HAP-1 (cell line): ENCODE data around the gene MIAT.

Source experiments
- DNase-seq, 2 experiments: peaks; one replicate each; pipeline ENCODE4 v3.0.0-alpha.2; 2016 to 2020; ENCODE audit warnings: low spot score in 2 of 2
- H3K27me3 ChIP-seq: fragments of 250-450 bp; sonication (Bioruptor Pico); 2 replicates; pipeline ENCODE4 v1.5.1; 2020; ENCODE audit warnings: low read depth, mild to moderate bottlenecking, moderate library complexity
- H3K36me3 ChIP-seq: fragments of 250-450 bp; sonication (Bioruptor Pico); replicated peaks from 2 replicates; pipeline ENCODE4 v1.5.1; 2020; ENCODE audit warnings: mild to moderate bottlenecking
- H3K4me1 ChIP-seq: fragments of 250-450 bp; sonication (Bioruptor Pico); 2 replicates; pipeline ENCODE4 v1.5.1; 2020; ENCODE audit warnings: mild to moderate bottlenecking
- H3K4me3 ChIP-seq: fragments of 250-450 bp; sonication (Bioruptor Pico); 2 replicates; pipeline ENCODE4 v1.5.1; 2020; ENCODE audit warnings: mild to moderate bottlenecking, moderate library complexity
- H3K9me3 ChIP-seq: fragments of 250-450 bp; sonication (Bioruptor Pico); 2 replicates; pipeline ENCODE4 v1.5.1; 2020; ENCODE audit warnings: mild to moderate bottlenecking, moderate library complexity
- in situ Hi-C: fragments of 300-500 bp; cut with MboI; formaldehyde crosslinking; loops from 3 replicates; pipeline ENCODE4 v1.14.3; 2020; ENCODE audit warnings: low sequenced_read_pairs, inconsistent platforms, mixed read lengths

Gene MIAT

DNA sequence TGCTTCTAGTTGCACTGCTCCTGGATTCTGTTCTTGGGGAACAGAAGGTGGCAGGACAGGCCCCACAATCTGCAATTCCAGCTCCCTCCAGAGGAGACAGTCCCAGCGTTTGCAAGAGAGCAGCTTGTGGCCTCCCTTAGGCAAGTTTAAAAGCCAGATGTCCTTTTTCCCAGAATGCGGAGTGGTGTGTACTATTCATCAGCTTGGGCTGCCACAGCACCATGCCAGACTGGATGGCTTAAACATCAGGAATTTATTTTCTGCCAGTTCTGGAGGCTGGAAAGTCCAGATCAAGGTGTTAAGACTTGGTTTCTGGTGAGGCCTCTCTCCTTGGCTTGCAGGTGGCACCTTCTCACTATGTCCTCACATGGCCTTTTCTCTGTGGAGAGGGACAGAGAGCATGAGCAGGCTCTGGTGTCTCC, 11.7 kb downstream of the MIAT start:
- Histone ChIP-seq H3K36me3 (no peaks in the 10 kb centered on the region), H3K9me3 (no peaks in the 10 kb centered on the region), H3K4me3 (no peak overlapping the region), H3K27me3 (no peaks in the 10 kb centered on the region), H3K4me1 (peaks cover 8% of the 10 kb centered on the region)
- in situ Hi-C loops, result no loop called here
- DNase-seq, result peak; percentile 46 to 75

DNA sequence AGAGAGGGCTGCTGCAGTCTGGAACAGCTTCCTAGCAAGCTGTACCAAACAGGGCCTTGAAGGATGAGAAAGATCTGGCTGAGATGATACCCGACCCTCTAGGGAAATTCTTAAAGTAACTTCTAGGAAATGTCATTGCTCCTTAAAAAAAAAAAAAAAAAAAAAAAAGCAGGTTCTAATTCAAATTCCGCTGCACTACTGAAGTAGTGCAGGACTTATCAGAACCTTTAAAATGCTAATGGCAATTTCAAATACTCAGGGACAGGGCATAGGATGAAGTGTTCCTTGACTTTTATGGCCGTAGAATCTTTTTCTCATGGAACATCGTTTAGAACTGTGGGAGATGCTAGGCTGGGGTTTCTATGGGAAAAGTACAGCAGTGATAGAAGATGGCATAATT, 13.1 kb downstream of the MIAT start:
- Histone ChIP-seq H3K36me3 (no peaks in the 10 kb centered on the region), H3K4me3 (no peak overlapping the region), H3K27me3 (no peaks in the 10 kb centered on the region), H3K9me3 (no peaks in the 10 kb centered on the region), H3K4me1 (peaks cover 8% of the 10 kb centered on the region)
- in situ Hi-C loops, result no loop called here
- no peak for DNase-seq

DNA sequence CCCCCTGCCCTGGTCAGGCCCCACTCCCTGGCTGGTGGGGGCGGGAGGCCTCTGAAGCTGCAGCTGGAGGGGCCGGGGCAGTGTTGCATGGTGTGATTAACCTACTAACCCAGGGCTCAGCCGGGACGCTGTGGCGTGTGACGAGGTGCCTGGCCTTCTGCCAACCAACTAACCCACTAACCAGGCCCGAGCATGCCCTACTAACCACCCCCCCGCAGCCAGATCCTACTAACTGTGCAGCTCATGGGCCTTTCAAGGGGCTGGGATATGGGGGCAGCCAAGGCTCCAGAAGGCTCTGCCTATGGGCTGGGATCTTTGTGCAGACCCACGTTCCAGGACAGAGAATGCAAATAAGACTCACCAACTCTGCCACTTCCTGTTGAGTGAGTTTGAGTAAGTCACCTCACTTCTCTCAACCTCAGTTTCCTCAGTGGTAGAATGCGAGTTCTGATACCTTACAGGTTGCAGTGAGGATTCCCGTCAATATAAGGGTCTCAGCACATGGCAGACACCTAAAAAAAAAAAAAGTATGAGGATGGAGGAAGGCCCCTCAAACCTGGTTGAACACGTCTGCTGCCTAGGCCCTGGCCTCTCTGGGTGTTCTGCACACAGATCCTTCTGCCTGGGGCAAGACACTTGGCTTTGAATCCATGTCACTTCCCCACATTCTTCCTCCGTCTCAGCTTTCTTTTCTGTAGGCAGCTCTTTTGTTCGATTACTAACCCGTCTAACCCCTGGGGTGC, 14.1 kb downstream of the MIAT start:
- no peak overlapping the region for H3K4me3 ChIP-seq
- no peak for DNase-seq
- in situ Hi-C loops, result no loop called here
- no peaks in the 10 kb centered on the region for H3K9me3 ChIP-seq
- H3K4me1 ChIP-seq, result peaks cover 8% of the 10 kb centered on the region
- H3K36me3 ChIP-seq, result no peaks in the 10 kb centered on the region
- H3K27me3 ChIP-seq, result no peaks in the 10 kb centered on the region

DNA sequence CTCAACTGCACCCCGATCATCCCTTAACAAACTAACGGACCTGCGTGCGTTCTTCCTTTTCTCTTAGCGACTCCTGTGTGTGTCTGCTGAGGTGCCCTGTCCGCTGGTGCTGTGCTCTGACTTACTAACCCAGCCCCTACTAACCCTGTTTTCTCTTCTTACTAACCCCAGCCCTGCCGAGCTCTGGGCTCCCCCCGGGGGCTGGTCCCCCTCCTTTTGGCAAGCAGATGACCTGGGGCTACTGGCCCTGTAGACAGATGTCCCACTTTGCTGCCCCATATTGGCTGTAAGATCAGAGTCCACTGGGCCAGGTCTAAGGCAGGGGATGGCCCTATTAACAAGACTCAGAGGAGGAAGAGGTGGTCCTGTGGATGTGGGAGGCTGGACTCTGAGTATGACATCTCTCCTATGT, 14.7 kb downstream of the MIAT start:
- H3K9me3 ChIP-seq, result no peaks in the 10 kb centered on the region
- H3K4me3 ChIP-seq, result peak overlapping the region; percentile 74; the same call in 1 of the 2 replicates
- DNase-seq, result no peak
- no peaks in the 10 kb centered on the region for H3K36me3 ChIP-seq
- no peaks in the 10 kb centered on the region for H3K27me3 ChIP-seq
- peaks cover 8% of the 10 kb centered on the region for H3K4me1 ChIP-seq
- in situ Hi-C loops, result no loop called here

DNA sequence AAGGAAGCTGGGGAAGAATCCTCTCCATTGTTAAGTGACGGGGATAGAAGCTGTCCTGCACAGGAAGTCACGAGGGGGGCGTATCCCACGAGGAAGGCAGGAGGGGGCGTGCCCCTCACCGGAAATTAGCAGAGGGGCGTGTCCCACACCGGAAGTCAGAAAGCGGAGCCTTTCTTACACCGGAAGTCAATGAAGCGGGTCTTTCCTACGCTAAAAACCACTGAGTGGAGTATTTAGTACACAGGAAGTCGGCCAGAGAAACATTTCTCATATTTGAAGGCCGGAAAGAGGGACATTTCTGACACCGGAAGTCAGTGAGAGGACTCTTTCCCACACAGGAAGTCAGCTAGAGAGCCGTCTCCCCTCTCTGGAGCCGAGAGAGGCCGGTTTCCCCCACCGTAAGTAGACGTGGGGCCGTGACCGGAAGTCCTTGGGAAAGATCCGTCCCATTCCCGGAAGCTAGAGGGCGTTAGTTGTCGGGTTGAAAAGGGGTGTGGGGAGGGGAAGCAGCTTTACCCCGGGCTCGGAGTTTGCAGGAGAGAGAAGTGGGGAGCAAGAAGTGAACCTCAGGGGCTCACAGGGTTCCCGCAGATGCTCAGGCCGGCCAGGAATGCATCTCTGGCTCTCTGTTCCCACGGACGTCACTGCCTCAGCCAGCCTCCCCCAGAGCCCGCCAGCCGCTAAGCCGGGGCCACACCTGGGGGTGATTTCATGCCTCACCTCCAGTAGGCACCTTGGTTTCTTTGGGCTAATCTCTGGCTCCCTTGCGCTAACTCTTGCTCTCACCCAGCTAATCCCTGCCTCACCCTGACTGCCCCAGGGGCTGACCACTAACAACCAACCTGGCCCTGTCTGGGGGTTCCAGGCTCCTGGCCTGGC, 15.4 kb downstream of the MIAT start:
- H3K36me3 ChIP-seq, result no peaks in the 10 kb centered on the region
- no peaks in the 10 kb centered on the region for H3K27me3 ChIP-seq
- H3K4me3 ChIP-seq, result peak overlapping the region; percentile 74
- H3K9me3 ChIP-seq, result no peaks in the 10 kb centered on the region
- in situ Hi-C loops, result no loop called here
- peak; percentile 92 to 95 for DNase-seq
- H3K4me1 ChIP-seq, result peaks cover 8% of the 10 kb centered on the region

DNA sequence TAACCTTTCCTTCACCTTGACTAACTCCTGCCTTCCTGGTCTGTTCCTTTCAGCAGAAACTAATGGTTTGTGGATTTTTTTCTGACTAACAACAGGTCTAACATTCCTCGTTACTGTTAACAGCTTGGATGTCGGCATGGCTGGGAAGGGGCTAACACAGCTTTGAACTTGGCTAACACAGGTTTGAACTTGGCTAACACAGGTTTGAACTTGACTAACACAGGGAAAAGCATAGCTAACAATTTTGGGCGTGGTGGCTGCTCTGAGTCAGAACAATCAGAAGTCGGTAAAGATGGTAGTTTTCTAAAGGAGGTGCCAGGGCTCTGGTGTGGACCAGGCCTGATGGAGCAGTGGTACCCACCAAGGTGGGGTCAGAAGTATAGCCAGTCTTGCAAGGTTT, 16.1 kb downstream of the MIAT start:
- no peak for DNase-seq
- peaks cover 8% of the 10 kb centered on the region for H3K4me1 ChIP-seq
- H3K27me3 ChIP-seq, result no peaks in the 10 kb centered on the region
- peak overlapping the region; percentile 74 for H3K4me3 ChIP-seq
- in situ Hi-C loops, result no loop called here
- no peaks in the 10 kb centered on the region for H3K36me3 ChIP-seq
- no peaks in the 10 kb centered on the region for H3K9me3 ChIP-seq

DNA sequence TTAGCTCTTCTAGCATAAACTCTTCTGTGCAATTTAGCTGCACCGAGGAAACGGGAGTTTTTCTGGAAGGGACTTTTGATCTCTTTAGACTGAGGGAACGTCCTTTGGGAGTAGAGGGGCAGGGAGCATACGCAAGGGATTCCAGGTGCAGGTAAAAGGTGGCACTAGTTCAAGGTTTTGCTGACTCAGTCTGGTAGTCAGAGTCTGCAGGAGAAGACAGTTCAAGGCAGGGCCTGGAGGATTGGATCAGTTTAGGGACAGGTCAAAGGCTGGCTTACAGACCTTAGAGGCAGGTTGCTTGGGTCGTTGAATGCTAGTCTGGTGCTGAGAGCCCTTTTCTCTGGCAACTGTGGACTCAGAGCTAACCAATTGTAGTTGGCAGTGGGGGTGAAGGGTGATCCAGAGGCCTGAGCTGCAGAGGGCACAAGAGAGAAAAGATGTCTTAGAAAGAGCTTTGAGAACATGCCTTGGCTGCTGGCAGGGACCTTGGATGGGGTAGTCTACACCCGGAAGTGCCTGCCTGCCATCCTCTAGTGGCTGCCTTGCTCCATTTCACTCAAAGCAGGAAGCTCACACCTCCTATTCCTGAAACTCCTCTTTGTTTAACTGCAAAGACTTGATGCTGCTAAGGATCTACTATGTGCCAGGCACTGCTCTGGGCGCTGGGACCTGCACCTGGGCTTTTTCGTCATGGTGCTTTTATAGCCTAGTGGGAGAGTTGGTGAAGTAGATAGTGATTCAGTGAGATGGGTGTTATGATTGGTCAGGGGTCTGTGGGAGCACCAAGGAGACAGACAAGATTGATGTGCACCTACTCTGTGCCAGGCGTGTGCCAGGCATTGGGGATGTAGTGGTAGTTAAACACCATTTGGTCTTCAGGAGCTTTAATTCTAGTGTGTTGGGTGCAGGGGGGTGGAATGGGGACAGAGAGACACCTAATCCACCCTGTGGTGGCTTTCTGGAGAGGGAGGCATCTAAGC, 17.1 kb downstream of the MIAT start:
- no peak for DNase-seq
- Histone ChIP-seq H3K4me1 (peaks cover 8% of the 10 kb centered on the region), H3K36me3 (no peaks in the 10 kb centered on the region), H3K9me3 (no peaks in the 10 kb centered on the region), H3K4me3 (no peak overlapping the region; the same call in 1 of the 2 replicates), H3K27me3 (no peaks in the 10 kb centered on the region)
- in situ Hi-C loops, result no loop called here

DNA sequence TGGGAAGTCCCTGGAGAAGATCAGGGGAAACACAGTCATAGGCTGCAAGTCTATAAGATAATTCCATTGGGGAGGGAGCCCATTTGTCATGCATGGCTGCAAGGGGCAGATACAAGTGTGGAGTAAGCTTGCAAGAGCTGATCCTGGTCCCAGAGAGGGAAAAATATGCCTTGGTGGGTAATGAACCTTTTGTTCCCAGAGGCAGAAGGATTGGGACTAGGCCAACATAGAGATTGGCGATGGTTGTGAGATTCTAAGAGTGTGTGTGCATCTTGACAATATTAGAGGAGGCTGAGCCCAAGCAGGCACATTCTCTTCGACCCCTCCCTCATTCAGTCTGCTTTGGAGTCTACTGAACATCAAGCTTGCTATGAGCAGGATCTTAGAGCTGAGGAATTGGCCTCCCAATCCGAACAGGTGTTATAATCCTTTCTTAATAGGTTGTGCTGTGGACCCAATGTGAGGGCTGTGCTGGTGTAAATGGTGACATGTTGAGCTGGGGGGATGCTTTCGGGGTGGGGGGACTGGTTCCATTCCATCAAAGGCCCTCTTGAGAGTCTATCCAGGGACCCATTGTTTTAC, 18.4 kb downstream of the MIAT start:
- Histone ChIP-seq H3K9me3 (no peaks in the 10 kb centered on the region), H3K27me3 (no peaks in the 10 kb centered on the region), H3K4me3 (no peak overlapping the region), H3K4me1 (peaks cover 8% of the 10 kb centered on the region), H3K36me3 (no peaks in the 10 kb centered on the region)
- in situ Hi-C loops, result no loop called here
- DNase-seq, result no peak

DNA sequence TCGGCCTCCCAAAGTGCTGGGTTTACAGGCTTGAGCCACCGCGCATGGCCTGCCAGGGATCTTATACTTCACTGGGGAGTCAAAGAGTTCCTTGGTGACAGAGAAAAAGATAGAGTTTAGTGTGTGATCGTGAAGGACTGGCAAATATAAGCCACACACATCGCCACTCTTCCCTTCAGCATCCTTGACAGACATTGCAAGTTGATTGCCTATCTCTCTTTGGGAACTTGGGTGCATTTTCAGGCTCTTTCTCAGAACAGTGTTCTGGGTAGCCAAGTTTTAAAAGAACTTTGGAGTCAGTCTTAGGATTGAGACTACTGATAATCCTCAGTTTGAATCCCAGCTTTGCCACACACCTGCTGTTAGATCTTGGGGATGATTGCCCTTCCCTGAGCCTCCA, 19.8 kb downstream of the MIAT start:
- Histone ChIP-seq H3K4me3 (no peak overlapping the region), H3K4me1 (peaks cover 6% of the 10 kb centered on the region), H3K9me3 (no peaks in the 10 kb centered on the region), H3K27me3 (no peaks in the 10 kb centered on the region), H3K36me3 (no peaks in the 10 kb centered on the region)
- in situ Hi-C loops, result no loop called here
- no peak for DNase-seq

DNA sequence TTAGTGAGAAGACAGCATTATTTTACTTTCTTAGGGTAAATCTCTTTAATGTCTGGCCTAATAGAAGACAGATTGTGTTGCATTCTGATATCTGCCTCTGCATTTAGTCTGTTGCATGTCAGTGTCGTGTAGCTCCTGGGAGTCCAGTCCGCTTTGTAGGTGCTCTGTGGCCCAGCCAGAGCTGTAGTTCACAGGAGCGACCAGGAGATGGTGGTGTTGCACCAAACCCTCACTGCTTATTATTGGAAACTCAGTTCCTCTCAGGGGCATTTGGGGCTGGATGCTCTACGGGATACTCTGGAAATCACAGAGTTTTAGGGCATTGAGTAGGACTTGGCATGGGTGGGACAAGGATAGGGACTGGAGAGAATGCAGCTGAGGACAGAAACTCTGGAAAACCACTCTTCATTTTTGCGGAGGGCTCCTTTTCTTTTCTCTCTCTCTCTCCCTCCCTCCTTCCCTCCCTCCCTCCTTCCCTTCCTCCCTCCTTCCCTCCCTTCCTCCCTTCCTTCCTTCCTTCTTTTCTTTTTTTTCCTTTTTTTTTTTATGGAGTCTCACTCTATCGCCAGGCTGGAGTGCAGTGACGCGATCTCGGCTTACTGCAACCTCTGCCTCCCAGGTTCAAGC, 21.7 kb downstream of the MIAT start:
- no peaks in the 10 kb centered on the region for H3K36me3 ChIP-seq
- in situ Hi-C loops, result no loop called here
- H3K4me3 ChIP-seq, result no peak overlapping the region
- H3K27me3 ChIP-seq, result no peaks in the 10 kb centered on the region
- no peaks in the 10 kb centered on the region for H3K9me3 ChIP-seq
- peak; percentile 73 to 86 for DNase-seq
- H3K4me1 ChIP-seq, result no peaks in the 10 kb centered on the region; the same call in none of the 2 replicates

DNA sequence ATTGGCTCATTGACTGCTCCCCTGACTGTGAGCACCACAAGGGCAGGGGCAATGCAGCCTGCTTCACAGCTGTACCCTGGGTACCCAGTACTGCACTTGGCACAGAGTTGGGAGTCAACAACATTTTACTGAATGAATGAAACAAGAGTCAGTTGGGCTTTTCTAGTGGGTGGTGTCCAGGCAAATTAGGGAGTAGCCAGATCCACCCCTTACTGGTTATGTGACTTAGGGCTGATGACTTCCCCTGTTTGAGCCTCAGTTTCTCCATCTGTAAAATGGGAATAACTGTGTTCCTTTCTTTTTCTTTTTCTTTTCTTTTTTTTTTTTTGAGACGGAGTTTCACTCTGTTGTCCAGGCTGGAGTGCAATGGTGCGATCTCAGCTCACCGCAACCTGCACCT, 23.1 kb downstream of the MIAT start:
- Histone ChIP-seq H3K4me1 (no peaks in the 10 kb centered on the region; the same call in 1 of the 2 replicates), H3K36me3 (no peaks in the 10 kb centered on the region), H3K4me3 (no peak overlapping the region), H3K9me3 (no peaks in the 10 kb centered on the region), H3K27me3 (no peaks in the 10 kb centered on the region)
- no peak for DNase-seq
- in situ Hi-C loops, result no loop called here

DNA sequence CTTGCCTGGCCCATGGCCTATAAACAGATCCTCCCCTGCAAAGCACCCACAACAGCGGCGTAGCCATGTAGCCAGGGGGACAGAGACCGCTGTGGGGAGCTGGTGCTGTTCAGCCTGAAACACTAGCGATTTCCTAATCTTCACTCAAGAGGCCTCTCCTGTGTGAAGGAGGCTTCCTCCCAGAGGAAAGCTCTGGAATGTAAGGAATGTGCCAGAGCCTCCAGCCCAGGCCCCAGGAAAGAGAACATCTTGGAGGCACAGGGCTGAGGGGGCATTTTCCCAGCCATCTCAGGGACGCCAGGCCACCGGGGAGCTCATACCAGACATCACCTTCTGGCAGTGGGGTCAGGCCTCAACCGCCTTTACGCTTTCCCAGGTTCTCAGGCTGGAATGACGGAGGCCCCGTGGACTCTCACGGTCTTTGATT, 24.0 kb downstream of the MIAT start:
- peak; percentile 17 to 27 for DNase-seq
- no peaks in the 10 kb centered on the region for H3K36me3 ChIP-seq
- H3K27me3 ChIP-seq, result no peaks in the 10 kb centered on the region
- no peaks in the 10 kb centered on the region for H3K9me3 ChIP-seq
- H3K4me3 ChIP-seq, result no peak overlapping the region
- no peaks in the 10 kb centered on the region; the same call in 1 of the 2 replicates for H3K4me1 ChIP-seq
- in situ Hi-C loops, result no loop called here

DNA sequence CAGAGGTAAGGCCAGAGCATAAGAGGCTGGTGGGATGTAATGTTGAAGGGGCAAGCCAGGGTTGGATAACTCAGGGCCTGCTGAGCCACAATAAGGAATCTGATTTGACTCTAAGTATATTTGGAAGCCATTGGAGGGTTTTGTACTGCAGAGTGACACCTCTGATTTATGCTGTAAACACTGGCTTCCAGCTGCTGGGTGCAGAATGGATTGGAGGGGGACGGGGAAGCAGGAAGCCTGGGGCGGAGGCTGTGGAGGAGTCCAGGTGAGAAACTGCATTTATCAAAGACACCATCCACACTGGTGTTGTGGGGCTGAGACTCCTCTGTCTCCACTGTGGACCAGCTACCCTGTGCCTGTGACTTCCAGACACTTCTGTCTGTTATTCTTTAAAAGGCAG, 26.8 kb downstream of the MIAT start:
- Histone ChIP-seq H3K36me3 (no peaks in the 10 kb centered on the region), H3K9me3 (no peaks in the 10 kb centered on the region), H3K4me1 (no peaks in the 10 kb centered on the region; the same call in 1 of the 2 replicates), H3K27me3 (no peaks in the 10 kb centered on the region), H3K4me3 (no peak overlapping the region)
- no peak for DNase-seq
- in situ Hi-C loops, result no loop called here
